Stimulated activated CD8-positive, alpha-beta memory T cell treated with anti-CD3 and anti-CD28 coated beads, Interleukin-7, amount 100 ng/mL, for 48 hours (primary cell): ENCODE measurements around the gene CLIC3.
A peak's percentile ranks its signal among the peaks of the same experiment; 100 is the strongest.

Experiments used
- DNase-seq, 2 donors: peaks; one replicate each; pipeline ENCODE4 v3.0.0-alpha.2; 2020; ENCODE audit warnings: low read depth in 1 of 2; ENCODE audit errors: extremely low read depth in 1 of 2

Gene CLIC3

GRCh38 chr9:136955202-136955942, 41.0 kb downstream of the CLIC3 start:
- no peak for DNase-seq

- DNase-seq = no peak
These were observed 41.9 kb downstream of the CLIC3 start for GRCh38 chr9:136954270-136955083.

GRCh38 chr9:136953771-136954269, 42.5 kb downstream of the CLIC3 start:
- no peak for DNase-seq

GRCh38 chr9:136952876-136953770, 43.2 kb downstream of the CLIC3 start:
- DNase-seq = no peak

- no peak for DNase-seq
These were observed 44.0 kb downstream of the CLIC3 start for GRCh38 chr9:136952321-136952850.

GRCh38 chr9:136951541-136952320, 44.6 kb downstream of the CLIC3 start, which contains the start of gene LCN12:
LCN12 (plus strand) TSS chr9:136952273; CDS start chr9:136952328, 55 bp downstream.
- DNase-seq = no peak

GRCh38 chr9:136950656-136951276, 45.6 kb downstream of the CLIC3 start:
- DNase-seq = no peak

GRCh38 chr9:136949817-136950655, 46.3 kb downstream of the CLIC3 start:
- DNase-seq = peak; percentile 90 to 94

GRCh38 chr9:136949239-136949816, 47.0 kb downstream of the CLIC3 start:
- DNase-seq = no peak

GRCh38 chr9:136947955-136948510, 48.3 kb downstream of the CLIC3 start:
- DNase-seq = no peak

GRCh38 chr9:136947028-136947891, 49.1 kb downstream of the CLIC3 start:
- no peak for DNase-seq

GRCh38 chr9:136946228-136947027, 49.9 kb downstream of the CLIC3 start:
- no peak for DNase-seq

- no peak for DNase-seq
These were observed 50.8 kb downstream of the CLIC3 start for GRCh38 chr9:136945333-136946227.
